Measurements from ENCODE around the gene MYBPC2.
"Not testable (repeated sequence)": the region's sequence is repeated elsewhere in the genome, so short reads cannot be mapped to it uniquely, and the experiment has no call there.

Gene MYBPC2

GRCh38 chr19:50432221-50433028, at the start of gene MYBPC2:
Gene MYBPC2 (plus strand): TSS chr19:50432892. CDS start chr19:50432954, 62 bp downstream.
- DNase-seq = no peak

GRCh38 chr19:50383001-50383851, 49.5 kb upstream of the MYBPC2 start:
- no peak for DNase-seq

DNA sequence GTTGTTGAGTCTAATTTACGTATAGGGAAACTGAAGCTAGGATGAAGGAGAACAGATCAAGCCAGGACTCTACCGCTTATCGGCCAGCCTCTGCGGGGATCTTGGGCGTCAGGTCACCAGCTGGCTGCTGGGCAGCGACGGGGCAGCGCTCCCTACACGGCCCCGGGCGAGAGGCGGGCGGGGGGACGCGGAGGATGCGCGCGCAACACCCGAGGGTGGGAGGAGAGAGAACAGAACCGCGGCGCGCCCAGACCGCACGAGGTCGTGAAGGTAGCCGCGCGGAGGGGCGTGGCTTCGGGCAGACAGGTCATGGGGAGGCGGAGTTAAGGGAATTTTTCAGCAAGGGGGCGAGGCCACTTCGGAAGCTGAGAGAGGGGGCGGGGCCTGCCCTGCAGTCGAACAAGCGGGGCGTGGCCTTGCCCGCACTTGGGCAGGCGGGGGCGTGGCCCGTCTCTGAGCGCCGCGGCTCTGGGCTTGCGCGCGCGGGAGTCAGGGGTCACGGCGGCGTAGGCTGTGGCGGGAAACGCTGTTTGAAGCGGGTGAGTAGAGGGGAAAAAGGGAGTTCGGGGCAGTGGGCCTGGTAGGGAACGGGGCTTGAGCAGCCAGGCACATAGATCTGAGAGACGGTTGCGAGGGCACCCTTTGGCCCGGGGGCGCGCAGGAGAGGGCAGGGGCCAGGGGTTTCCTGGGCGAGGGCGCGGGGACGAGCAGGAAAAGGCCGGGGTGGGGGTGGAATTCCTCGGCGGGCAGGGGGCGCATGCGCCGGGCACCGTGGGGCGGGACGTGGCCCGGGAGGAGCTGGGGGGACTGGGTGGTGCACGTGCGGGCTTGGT, 48.6 kb upstream of the MYBPC2 start, which contains the start of gene POLD1:
TSS of gene POLD1 (plus strand) at position 496 of the 833 bp plus-strand sequence. CDS start 14,505 bp downstream, outside the sequence.
- peak; percentile 88 for DNase-seq

DNA sequence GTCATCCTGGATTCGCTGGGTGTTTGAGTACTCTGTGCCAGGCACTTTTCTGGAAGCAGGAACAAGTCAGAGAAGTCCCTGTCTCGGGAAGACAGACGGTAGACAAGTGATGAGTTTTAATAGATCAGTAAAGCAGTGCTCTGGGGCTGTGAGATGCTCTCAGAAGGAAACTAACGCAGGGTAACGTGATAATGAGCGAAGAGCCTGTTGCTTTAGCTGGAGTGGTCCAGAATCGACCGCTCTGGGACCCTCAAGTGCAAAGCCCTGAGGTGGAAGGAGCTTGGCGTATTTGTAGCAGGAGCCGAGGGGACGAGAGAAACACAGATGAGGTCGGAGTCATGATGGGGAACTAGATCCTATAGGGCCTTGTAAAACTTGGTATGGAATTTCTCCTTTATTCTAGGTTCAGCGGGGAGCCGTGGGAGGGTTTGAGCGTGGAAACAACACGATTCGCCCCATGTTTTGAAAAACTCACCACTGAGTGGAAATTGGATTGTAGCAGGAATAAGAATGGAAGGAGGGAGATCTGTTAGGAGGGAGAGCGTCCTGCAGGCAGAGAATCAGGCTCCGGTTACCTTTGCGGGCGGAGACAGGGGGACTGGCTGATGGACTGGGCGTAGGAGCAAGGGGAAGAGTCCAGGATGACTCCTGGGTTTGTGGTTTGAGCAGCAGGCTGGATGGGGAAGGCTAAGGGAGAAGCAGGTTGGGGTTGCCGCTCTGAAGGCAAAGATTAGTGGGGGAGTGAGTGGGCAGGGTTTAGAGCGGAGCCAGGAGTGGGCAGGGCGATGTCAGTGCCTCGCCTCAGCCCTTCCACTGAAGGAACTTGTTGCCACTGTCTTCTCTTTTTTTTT, 47.8 kb upstream of the MYBPC2 start:
- DNase-seq = peak; percentile 69

DNA sequence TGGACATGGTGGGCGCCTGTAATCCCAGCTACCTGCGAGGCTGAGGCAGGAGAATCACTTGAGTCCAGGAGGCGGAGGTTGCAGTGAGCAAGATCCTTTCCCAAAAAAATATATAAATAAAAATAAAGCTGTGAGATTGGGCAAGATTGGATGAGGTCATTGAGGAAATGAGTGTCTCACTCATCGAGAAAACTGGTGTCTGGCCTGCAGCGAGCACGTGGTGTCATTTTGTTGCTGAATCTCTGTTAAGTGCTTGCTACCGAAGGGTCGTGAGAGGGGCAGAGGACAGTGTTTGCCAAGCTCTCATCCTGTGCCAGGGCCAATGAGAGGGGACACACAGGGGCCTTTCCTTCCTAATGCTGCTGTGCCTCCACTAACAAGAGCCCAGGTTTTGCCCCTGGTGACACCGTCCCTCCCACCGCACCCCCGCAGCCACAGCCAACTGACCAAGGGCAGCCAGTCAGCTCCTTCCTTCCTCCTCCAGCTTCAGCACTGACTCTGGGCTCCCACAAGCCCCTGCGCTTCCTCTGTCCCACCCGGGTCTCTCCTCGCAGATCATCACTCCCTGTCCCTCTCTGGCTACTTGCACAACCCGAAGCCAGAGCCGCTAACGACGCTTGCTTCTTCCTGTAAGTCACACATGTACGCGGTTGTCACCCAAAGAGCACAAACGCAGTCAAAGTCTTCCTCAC, 45.4 kb upstream of the MYBPC2 start:
- no peak for DNase-seq

DNA sequence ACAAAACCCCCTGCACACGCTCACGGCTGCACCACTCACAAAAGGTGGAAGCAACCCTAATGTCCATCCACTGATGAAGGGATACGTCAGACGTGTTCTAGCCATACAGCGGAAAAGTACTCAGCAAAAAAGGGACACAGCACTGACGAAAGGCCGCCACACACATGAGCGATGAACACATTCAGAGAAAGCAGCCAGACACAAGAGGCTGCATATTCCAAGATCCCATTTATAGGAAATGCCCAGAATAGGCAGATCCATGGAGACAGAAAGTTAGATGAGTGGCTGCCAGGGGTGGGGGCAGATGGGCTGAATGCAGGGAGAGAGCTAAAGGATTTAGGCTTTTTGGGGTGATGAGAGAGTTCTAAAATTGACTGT, 44.8 kb upstream of the MYBPC2 start:
- no peak for DNase-seq

DNA sequence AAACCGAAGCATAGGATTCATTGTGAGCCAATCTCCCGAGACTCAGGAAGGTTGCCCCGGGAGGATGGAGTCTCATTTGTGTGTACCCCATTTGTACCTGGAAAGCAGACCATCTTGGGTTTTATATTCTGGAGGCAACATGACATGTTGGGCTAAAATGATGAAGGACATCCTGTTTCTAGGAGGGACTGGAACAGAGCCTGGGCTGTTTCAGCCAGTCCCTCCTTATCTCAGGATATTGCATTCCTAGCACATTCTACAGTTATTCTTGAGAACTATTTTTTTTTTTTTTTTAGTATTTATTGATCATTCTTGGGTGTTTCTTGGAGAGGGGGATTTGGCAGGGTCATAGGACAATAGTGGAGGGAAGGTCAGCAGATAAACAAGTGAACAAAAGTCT, 42.4 kb upstream of the MYBPC2 start:
- not testable (repeated sequence) for DNase-seq

- not testable (repeated sequence) for DNase-seq
These were observed 41.7 kb upstream of the MYBPC2 start for GRCh38 chr19:50390952-50391351.

DNA sequence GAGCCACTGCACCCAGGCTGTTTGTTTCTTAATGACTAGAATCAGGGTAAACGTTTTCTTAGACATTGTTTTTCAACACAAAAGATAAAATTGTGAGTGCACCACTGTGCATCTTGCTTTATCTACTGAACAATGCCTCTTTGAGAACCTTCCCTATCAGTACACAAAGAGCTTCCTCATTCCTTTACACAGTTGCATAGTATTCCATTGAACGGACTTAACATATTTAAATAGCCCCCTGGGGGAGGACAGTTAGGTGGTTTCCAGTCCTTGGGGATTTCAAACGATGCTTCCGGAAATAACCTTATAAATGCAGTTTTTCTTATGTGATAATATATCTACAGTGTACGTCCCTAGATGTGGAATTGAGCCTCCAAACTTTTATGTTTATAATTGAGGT, 39.9 kb upstream of the MYBPC2 start:
- no peak for DNase-seq

- DNase-seq = no peak
These were observed 39.1 kb upstream of the MYBPC2 start for GRCh38 chr19:50393589-50393988.

GRCh38 chr19:50394017-50394416, 38.7 kb upstream of the MYBPC2 start:
- no peak for DNase-seq

GRCh38 chr19:50398675-50399367, 33.9 kb upstream of the MYBPC2 start:
- DNase-seq = no peak

- DNase-seq = no peak
These were observed 33.3 kb upstream of the MYBPC2 start for GRCh38 chr19:50399368-50399745.

GRCh38 chr19:50401605-50402450, 30.9 kb upstream of the MYBPC2 start:
- DNase-seq = no peak

DNA sequence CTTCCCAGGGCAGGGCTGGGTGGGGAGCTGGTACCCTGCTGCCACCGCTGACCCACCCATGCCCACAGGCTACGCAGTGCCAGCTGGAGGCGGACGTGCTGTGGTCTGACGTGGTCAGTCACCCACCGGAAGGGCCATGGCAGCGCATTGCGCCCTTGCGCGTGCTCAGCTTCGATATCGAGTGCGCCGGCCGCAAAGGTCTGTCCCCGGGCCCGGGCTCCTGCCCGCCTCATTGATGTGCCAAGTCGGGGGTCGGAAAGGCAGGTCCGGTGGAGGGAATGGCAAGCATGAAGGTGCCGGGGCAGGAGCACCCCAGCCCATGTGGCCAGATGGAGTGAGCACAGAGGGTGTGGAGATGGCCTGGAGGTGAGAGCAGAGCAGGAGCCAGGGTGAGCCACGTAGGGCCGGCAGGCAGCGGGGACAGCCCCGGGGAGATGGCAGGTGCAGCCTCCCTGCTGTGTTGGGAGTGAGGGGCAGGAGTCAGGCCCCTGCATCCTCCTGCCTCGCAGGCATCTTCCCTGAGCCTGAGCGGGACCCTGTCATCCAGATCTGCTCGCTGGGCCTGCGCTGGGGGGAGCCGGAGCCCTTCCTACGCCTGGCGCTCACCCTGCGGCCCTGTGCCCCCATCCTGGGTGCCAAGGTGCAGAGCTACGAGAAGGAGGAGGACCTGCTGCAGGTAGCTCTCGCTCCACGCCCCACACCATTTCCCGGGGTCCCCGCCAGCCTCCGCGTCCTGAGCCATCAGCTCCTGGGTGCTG, 30.0 kb upstream of the MYBPC2 start:
- DNase-seq = no peak

DNA sequence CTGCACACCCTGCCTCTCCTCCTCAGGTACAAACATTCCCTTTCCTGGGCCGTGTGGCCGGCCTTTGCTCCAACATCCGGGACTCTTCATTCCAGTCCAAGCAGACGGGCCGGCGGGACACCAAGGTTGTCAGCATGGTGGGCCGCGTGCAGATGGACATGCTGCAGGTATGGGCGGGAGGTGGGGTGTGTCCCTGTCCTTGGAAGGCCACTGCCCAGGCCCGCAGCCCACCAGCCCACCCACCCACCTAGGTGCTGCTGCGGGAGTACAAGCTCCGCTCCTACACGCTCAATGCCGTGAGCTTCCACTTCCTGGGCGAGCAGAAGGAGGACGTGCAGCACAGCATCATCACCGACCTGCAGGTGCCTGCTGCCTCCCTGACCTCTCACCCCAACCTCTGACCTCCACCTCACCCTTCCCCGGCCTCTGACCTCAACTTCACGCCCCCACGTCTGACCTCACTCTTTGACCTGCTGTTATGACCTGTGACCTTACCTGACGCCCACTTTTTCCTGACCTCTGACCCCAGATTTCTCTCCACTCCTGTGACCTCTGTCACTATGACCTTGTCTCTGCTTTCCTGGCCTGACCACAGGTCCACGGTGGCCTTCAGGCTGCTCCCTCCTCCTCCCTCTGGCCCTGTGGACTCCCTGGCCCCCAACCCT, 26.4 kb upstream of the MYBPC2 start:
- no peak for DNase-seq

DNA sequence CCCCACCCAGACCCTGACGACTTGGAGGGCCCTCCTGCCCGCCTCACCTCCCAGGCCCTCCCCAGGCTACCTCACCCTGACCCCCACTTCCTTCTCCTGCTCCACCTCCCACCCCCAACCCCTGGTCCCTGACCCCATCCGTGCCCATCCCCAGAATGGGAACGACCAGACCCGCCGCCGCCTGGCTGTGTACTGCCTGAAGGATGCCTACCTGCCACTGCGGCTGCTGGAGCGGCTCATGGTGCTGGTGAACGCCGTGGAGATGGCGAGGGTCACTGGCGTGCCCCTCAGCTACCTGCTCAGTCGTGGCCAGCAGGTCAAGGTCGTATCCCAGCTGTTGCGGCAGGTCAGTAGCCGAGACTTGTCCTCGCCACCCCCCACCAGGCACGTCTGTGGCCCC, 25.9 kb upstream of the MYBPC2 start:
- no peak for DNase-seq

- DNase-seq = no peak
These were observed 23.3 kb upstream of the MYBPC2 start for GRCh38 chr19:50409347-50409746.
